ENCODE results near the gene CDH6.

DNA sequence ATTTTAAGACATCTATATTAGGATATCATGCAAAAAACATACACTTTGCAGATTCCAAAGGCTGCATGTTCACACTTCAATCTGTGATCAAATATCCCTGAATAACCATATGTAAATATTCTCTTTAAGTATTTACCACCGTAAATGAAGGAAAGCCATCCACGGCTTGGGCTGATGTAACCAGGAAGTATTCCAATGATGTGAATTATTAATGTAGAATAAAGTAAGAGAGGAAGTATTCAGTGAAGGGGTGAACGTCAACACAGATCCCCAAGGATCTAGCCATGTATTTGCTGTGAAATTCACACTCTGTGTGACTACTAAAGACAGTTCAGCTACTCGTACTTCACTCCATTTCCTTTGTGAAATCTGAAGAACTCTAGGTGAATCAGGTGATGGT lies 75.2 kb downstream of the CDH6 start:
- TF ChIP-seq EZH2 (IDR thresholded peaks at IDR 0.05) (no peak), POLR2AphosphoS5 (IDR thresholded peaks at IDR 0.05; ENCODE audit: borderline replicate concordance, low read depth, low read length) (no peak), FOXP2 (optimal IDR thresholded peaks at IDR 0.05; ENCODE audit: control extremely low read depth, extremely low read length, insufficient read depth) (no peak)

Data from SK-N-MC (cell line).